CD14-positive monocyte (primary cell): ENCODE measurements around the gene CLK3. TPM values are rescaled to one million over a fixed set of nuclear protein-coding genes. Genes with fewer than 3 reads are reported as not detected.

Experiments
- DNase-seq, 3 donors: peaks; one replicate each; pipeline ENCODE4 v3.0.0-alpha.2; 2011 to 2022
- H2AFZ ChIP-seq: 2 replicates; pipeline ENCODE4 v1.6.0; 2012; ENCODE audit warnings: mild to moderate bottlenecking, low read depth, low read length, inconsistent platforms; ENCODE audit not compliant: insufficient read depth, poor library complexity, severe bottlenecking
- H3K27ac ChIP-seq, 2 donors: 1 replicate in 1 of 2; 2 replicates in 1 of 2; pipeline ENCODE4 v1.5.1; 2012 to 2013; ENCODE audit warnings: low read length in 2 of 2, control low read depth in 1 of 2, inconsistent platforms in 1 of 2, low read depth in 1 of 2, mild to moderate bottlenecking in 1 of 2
- H3K27me3 ChIP-seq, 2 donors: one replicate each; pipeline versions ENCODE4 v1.6.0 to v1.6.1; 2011 to 2013; ENCODE audit warnings: low read length in 2 of 2; ENCODE audit not compliant: control insufficient read depth in 2 of 2, insufficient read depth in 2 of 2
- H3K36me3 ChIP-seq, 2 donors: replicated peaks in 1 of 2; 1 replicate in 1 of 2; 2 replicates in 1 of 2; pipeline versions ENCODE4 v1.5.1 to v1.6.1; 2012 to 2013; ENCODE audit warnings: low read length in 2 of 2, control low read depth in 1 of 2, inconsistent platforms in 1 of 2, mild to moderate bottlenecking in 1 of 2; ENCODE audit not compliant: insufficient read depth in 2 of 2, control insufficient read depth in 1 of 2
- H3K4me1 ChIP-seq, 2 donors: 1 replicate in 1 of 2; 2 replicates in 1 of 2; pipeline versions ENCODE4 v1.5.1 to v1.6.1; 2012 to 2013; ENCODE audit warnings: low read length in 2 of 2, control low read depth in 1 of 2, inconsistent platforms in 1 of 2, mild to moderate bottlenecking in 1 of 2, moderate library complexity in 1 of 2; ENCODE audit not compliant: insufficient read depth in 2 of 2, control insufficient read depth in 1 of 2
- H3K4me2 ChIP-seq: replicated peaks from 2 replicates; pipeline ENCODE3; 2012; ENCODE audit warnings: low read length, moderate library complexity, mild to moderate bottlenecking; ENCODE audit not compliant: poor library complexity, severe bottlenecking; ENCODE audit errors: extremely low read depth
- H3K4me3 ChIP-seq, 3 experiments: fragments of 200-600 bp in 1 of 3; sonication (generic) in 1 of 3; replicated peaks in 1 of 3; 1 replicate in 2 of 3; 2 replicates in 1 of 3; pipeline ENCODE4 v1.5.1; 2011 to 2013; ENCODE audit warnings: low read length in 3 of 3, mild to moderate bottlenecking in 3 of 3, control low read depth in 2 of 3, low read depth in 2 of 3, inconsistent platforms in 1 of 3, moderate library complexity in 1 of 3
- H3K79me2 ChIP-seq: 2 replicates; pipeline ENCODE4 v1.6.0; 2012; ENCODE audit warnings: mild to moderate bottlenecking, control low read depth, inconsistent platforms, low read length, moderate library complexity; ENCODE audit not compliant: insufficient read depth
- H3K9ac ChIP-seq: 2 replicates; pipeline ENCODE4 v1.6.0; 2017; ENCODE audit warnings: low read length, mild to moderate bottlenecking; ENCODE audit not compliant: insufficient read depth, poor library complexity, severe bottlenecking
- H3K9me3 ChIP-seq, 2 donors: replicated peaks in 1 of 2; 1 replicate in 1 of 2; 2 replicates in 1 of 2; pipeline versions ENCODE4 v1.5.1 to v1.6.1; 2012 to 2013; ENCODE audit warnings: low read length in 2 of 2, control low read depth in 1 of 2; ENCODE audit not compliant: control insufficient read depth in 1 of 2, insufficient read depth in 1 of 2
- H4K20me1 ChIP-seq: 2 replicates; pipeline ENCODE4 v1.6.0; 2012; ENCODE audit warnings: mild to moderate bottlenecking, low read length, control low read depth, moderate library complexity; ENCODE audit not compliant: insufficient read depth
- H3K27ac Mint-ChIP-seq, 7 donors: one replicate each; pipeline ENCODE4 v1.8.0; 2020; ENCODE audit warnings: mild to moderate bottlenecking in 7 of 7, mixed read lengths in 7 of 7, moderate library complexity in 6 of 7, inconsistent platforms in 2 of 7
- H3K27me3 Mint-ChIP-seq, 3 donors: one replicate each; pipeline ENCODE4 v1.8.0; 2021 to 2022; ENCODE audit warnings: low read depth in 3 of 3, mild to moderate bottlenecking in 3 of 3, mixed read lengths in 3 of 3, moderate library complexity in 3 of 3, inconsistent platforms in 1 of 3
- H3K36me3 Mint-ChIP-seq, 2 donors: one replicate each; pipeline ENCODE4 v1.8.0; 2020; ENCODE audit warnings: mixed read lengths in 2 of 2, inconsistent platforms in 1 of 2, mild to moderate bottlenecking in 1 of 2
- H3K4me1 Mint-ChIP-seq: one replicate; pipeline ENCODE4 v1.8.0; 2020; ENCODE audit warnings: mild to moderate bottlenecking, mixed read lengths
- H3K4me3 Mint-ChIP-seq, 2 donors: one replicate each; pipeline ENCODE4 v1.8.0; 2020; ENCODE audit warnings: mild to moderate bottlenecking in 2 of 2, mixed read lengths in 2 of 2, moderate library complexity in 1 of 2
- H3K9me3 Mint-ChIP-seq, 7 donors: one replicate each; pipeline ENCODE4 v1.8.0; 2020 to 2022; ENCODE audit warnings: mixed read lengths in 7 of 7, mild to moderate bottlenecking in 6 of 7, moderate library complexity in 6 of 7, inconsistent platforms in 2 of 7
- CTCF ChIP-seq: fragments of 200-600 bp; IDR thresholded peaks from one replicate; pipeline ENCODE4 v1.8.0; 2022; ENCODE audit warnings: antibody characterized with exemption, mild to moderate bottlenecking
- WGBS: methylation state at CpG from one replicate; pipeline ENCODE4 v1.1.5; 2013; ENCODE audit warnings: missing lambda C conversion rate; ENCODE audit not compliant: insufficient coverage; 5-methylcytosine and 5-hydroxymethylcytosine counted together
- intact Hi-C, 2 donors: fragments of 100-400 bp; cut with micrococcal nuclease; formaldehyde crosslinking; loops; one replicate each; pipeline versions ENCODE4 v1.15.0 to v1.15.1; 2023
- polyA plus RNA-seq, 3 donors: library from polyadenylated mRNA; depleted of rRNA in 1 of 3; unstranded in 2 of 3; stranded (reverse) in 1 of 3; fragments of 300-500 nt in 2 of 3; fragments of >200 nt in 1 of 3; fragmentation: Illumina TruSeq in 2 of 3; gene quantifications; 1 replicate in 2 of 3; 2 replicates in 1 of 3; pipeline ENCODE4 v1.2.3, GENCODE V29; 2012 to 2021

Gene CLK3
- polyA plus RNA-seq, 3 donors = 27.6 to 354 (median 33.2) TPM

GRCh38 chr15:74664028-74664616 is 48.5 kb downstream of the CLK3 start:
- 86% methylated on average over 2 of the region's 2 CpGs for WGBS
- H3K4me3 ChIP-seq = no peak overlapping the region
- no peaks in the 10 kb centered on the region for H4K20me1 ChIP-seq
- H3K9me3 ChIP-seq = no peaks in the 10 kb centered on the region
- DNase-seq = peak in 1 of 3 donors; percentile 7
- Mint-ChIP-seq H3K4me3 (no peak overlapping the region), H3K27me3 (no peaks in the 10 kb centered on the region), H3K27ac (no peak overlapping the region), H3K9me3 (no peaks in the 10 kb centered on the region), H3K4me1 (peaks cover 9% of the 10 kb centered on the region), H3K36me3 (peaks cover 31 to 32% of the 10 kb centered on the region in 2 donors)
- no peak overlapping the region for H3K9ac ChIP-seq
- H3K27me3 ChIP-seq = no peaks in the 10 kb centered on the region
- intact Hi-C loops = no loop called here
- no peak overlapping the region for H2AFZ ChIP-seq
- H3K4me1 ChIP-seq = no peaks in the 10 kb centered on the region
- H3K4me2 ChIP-seq = no peak overlapping the region
- no peak for TF ChIP-seq CTCF
- H3K79me2 ChIP-seq = peaks cover 3% of the 10 kb centered on the region
- no peak overlapping the region for H3K27ac ChIP-seq
- peaks cover 3 to 35% of the 10 kb centered on the region in 2 donors for H3K36me3 ChIP-seq

DNA sequence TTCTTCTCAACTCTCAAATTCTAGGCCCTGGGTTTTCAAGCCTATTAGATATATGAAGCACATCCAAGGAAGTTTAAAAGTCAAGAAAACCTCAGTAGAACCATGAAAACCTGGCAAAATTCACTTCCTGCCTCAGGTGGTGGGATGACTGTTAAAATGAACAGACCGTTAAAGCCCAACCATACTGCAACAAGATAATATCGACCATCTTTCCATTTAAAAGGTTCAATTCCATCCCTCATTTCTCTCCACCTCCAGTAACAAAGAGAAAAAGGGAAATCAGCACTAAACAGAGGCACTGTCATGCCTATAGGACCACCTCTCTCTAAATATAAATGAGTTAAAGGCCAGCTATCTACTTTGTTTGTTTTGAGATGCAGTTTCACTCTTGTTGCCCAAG is 49.0 kb downstream of the CLK3 start:
- H3K79me2 ChIP-seq = peaks cover 3% of the 10 kb centered on the region
- H3K9me3 ChIP-seq = no peaks in the 10 kb centered on the region
- no peaks in the 10 kb centered on the region for H3K4me1 ChIP-seq
- DNase-seq = no peak
- H3K36me3 ChIP-seq = peaks cover 3 to 38% of the 10 kb centered on the region in 2 donors
- no peaks in the 10 kb centered on the region for H3K27me3 ChIP-seq
- Mint-ChIP-seq H3K4me3 (no peak overlapping the region), H3K36me3 (peaks cover 32 to 35% of the 10 kb centered on the region in 2 donors), H3K4me1 (peaks cover 9% of the 10 kb centered on the region), H3K27me3 (no peaks in the 10 kb centered on the region), H3K9me3 (no peaks in the 10 kb centered on the region), H3K27ac (no peak overlapping the region)
- no peak for TF ChIP-seq CTCF
- no CpG with 5 or more reads among the region's 2 CpGs for WGBS
- no peak overlapping the region for H3K27ac ChIP-seq
- H3K4me3 ChIP-seq = no peak overlapping the region
- no peak overlapping the region for H3K9ac ChIP-seq
- intact Hi-C loops = no loop called here
- no peak overlapping the region for H2AFZ ChIP-seq
- no peaks in the 10 kb centered on the region for H4K20me1 ChIP-seq
- no peak overlapping the region for H3K4me2 ChIP-seq
